Suprapubic skin (tissue), 3 donors: Measurements from ENCODE around the gene ARHGEF11.

Source experiments
- POLR2A ChIP-seq, 2 donors: fragments of 450-650 bp; IDR thresholded peaks; one replicate each; pipeline ENCODE4 v1.6.1; 2017; ENCODE audit warnings: antibody characterized with exemption in 2 of 2, mild to moderate bottlenecking in 2 of 2, moderate library complexity in 2 of 2
- TF ChIP-seq, protein P1 (sequence below), 2 donors: fragments of 200-600 bp in 1 of 2; fragments of 450-650 bp in 1 of 2; sonication (generic) in 1 of 2; IDR thresholded peaks; one replicate each; pipeline ENCODE4 v1.5.1; 2016 to 2019; ENCODE audit warnings: antibody characterized with exemption in 2 of 2, mild to moderate bottlenecking in 1 of 2, moderate library complexity in 1 of 2

DNA sequence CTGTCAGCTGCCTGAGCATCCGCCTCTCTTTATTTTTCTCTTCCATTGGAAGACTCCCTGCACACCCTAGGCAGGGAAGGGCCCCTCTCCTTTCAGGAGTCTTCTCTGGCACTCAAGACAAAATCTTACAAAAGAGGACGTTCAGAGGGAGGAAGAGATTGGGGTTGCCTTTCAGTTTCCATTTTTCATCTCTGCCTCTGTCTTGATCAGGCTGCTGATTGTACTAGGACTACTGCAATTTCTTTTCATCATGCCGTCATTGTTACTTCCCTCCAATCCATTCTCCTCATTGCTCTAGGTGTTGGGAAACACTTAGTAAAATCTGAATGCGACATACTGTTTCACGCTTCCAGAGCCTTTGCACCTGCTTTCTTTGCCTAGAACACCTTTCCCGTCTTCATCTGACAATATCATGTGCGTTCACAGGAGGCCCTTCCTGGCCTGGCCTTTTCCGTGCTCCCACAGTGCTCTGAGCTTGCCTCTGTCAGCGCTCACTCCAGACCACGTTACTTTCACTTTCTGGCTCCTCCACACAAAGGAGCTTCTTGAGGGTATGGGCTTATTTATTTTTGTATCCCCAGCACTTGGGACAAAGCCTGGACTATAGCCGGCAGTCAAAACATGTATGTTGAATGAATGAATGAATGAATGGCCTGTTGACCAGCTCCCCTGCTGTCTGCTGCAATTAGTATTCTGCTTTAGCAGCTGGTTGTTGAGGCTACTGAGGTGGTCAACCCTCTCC lies 114.2 kb downstream of the ARHGEF11 start:
- TF ChIP-seq, protein P1, sequence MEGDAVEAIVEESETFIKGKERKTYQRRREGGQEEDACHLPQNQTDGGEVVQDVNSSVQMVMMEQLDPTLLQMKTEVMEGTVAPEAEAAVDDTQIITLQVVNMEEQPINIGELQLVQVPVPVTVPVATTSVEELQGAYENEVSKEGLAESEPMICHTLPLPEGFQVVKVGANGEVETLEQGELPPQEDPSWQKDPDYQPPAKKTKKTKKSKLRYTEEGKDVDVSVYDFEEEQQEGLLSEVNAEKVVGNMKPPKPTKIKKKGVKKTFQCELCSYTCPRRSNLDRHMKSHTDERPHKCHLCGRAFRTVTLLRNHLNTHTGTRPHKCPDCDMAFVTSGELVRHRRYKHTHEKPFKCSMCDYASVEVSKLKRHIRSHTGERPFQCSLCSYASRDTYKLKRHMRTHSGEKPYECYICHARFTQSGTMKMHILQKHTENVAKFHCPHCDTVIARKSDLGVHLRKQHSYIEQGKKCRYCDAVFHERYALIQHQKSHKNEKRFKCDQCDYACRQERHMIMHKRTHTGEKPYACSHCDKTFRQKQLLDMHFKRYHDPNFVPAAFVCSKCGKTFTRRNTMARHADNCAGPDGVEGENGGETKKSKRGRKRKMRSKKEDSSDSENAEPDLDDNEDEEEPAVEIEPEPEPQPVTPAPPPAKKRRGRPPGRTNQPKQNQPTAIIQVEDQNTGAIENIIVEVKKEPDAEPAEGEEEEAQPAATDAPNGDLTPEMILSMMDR (IDR thresholded peaks at IDR 0.05), result no peak
- no peak for TF ChIP-seq POLR2A (IDR thresholded peaks at IDR 0.05)
